Kidney (tissue), 14 donors: ENCODE data around the gene GREM2. TPM values are rescaled to one million over a fixed set of nuclear protein-coding genes. Genes with fewer than 3 reads are reported as not detected.

ENCODE experiments used
- DNase-seq, 5 donors: peaks; one replicate each; pipeline ENCODE4 v3.0.0-alpha.2; 2013 to 2020
- FAIRE-seq: peaks from 2 replicates; lab custom pipeline; 2012; peaks lifted over from hg19 to GRCh38; lab: Jason Lieb, UNC
- H3K27ac ChIP-seq, 2 donors: one replicate each; pipeline ENCODE4 v1.7.0; 2013; ENCODE audit warnings: low read depth in 2 of 2, low read length in 2 of 2, inconsistent platforms in 1 of 2
- H3K27me3 ChIP-seq: one replicate; pipeline ENCODE4 v1.7.1; 2013; ENCODE audit warnings: low read length, inconsistent platforms; ENCODE audit not compliant: control insufficient read depth, insufficient read depth
- H3K36me3 ChIP-seq, 3 donors: one replicate each; pipeline versions ENCODE4 v1.7.0 to v1.7.1; 2013; ENCODE audit warnings: low read length in 3 of 3, control low read depth in 1 of 3, inconsistent platforms in 1 of 3; ENCODE audit not compliant: insufficient read depth in 3 of 3, control insufficient read depth in 2 of 3
- H3K4me1 ChIP-seq, 3 donors: one replicate each; pipeline versions ENCODE4 v1.7.0 to v1.7.1; 2013; ENCODE audit warnings: low read length in 3 of 3, inconsistent platforms in 1 of 3, low read depth in 1 of 3; ENCODE audit not compliant: control insufficient read depth in 2 of 3, insufficient read depth in 2 of 3
- H3K4me3 ChIP-seq, 3 donors: one replicate each; pipeline versions ENCODE4 v1.7.0 to v1.8.1; 2013; ENCODE audit warnings: low read length in 3 of 3, control low read depth in 1 of 3, inconsistent platforms in 1 of 3
- H3K9ac ChIP-seq, 3 donors: one replicate each; pipeline versions ENCODE4 v1.7.0 to v1.7.1; 2013; ENCODE audit warnings: low read length in 3 of 3, control low read depth in 1 of 3, inconsistent platforms in 1 of 3
- H3K9me3 ChIP-seq, 3 donors: one replicate each; pipeline versions ENCODE4 v1.7.0 to v1.7.1; 2013; ENCODE audit warnings: low read length in 3 of 3, control low read depth in 1 of 3, inconsistent platforms in 1 of 3; ENCODE audit not compliant: control insufficient read depth in 2 of 3, insufficient read depth in 1 of 3
- CTCF ChIP-seq: IDR thresholded peaks from 3 replicates; pipeline ENCODE4 v1.5.1; 2012; ENCODE audit warnings: mild to moderate bottlenecking, moderate library complexity, borderline replicate concordance; ENCODE audit not compliant: insufficient read depth; ENCODE audit errors: extremely low read depth
- intact Hi-C: fragments of 100-400 bp; cut with DNase I; formaldehyde crosslinking; loops from one replicate; pipeline ENCODE4 v1.11.1; 2022
- polyA plus RNA-seq: library from polyadenylated mRNA; stranded (reverse); fragments of 350-450 nt; fragmentation: Illumina TruSeq; extraction: RNeasy Lipid Tissue Mini Kit (QIAGEN cat#74804); gene quantifications from one replicate; pipeline ENCODE4 v1.2.3, GENCODE V29; 2014; ENCODE audit warnings: low read depth, low replicate concordance; ENCODE audit not compliant: insufficient read depth
- total RNA-seq: library from RNA; stranded (reverse); fragmentation: NEBNext Ultra II Directional; extraction: Animal tissue kit (Norgen Biotek cat#: 25700); gene quantifications from one replicate; pipeline ENCODE4 v1.2.1, GENCODE V29; 2021
- donor health status: control.
- donor health status: control.
- donor health status: control.
- donor health status: control.
- donor health status: control.
- donor health status: DM: yes; HTN: yes; CAD: no.
- donor health status: Normal renal cell carcinoma (clear cell type).

The GREM2 gene
- total and polyA plus RNA-seq, 2 donors from 2014 or later = 0.34 to 0.50 TPM

- Histone ChIP-seq H3K9me3 (no peaks in the 10 kb centered on the region), H3K4me3 (no peak overlapping the region), H3K27me3 (no peaks in the 10 kb centered on the region), H3K4me1 (no peaks in the 10 kb centered on the region), H3K9ac (no peak overlapping the region), H3K36me3 (no peaks in the 10 kb centered on the region), H3K27ac (no peak overlapping the region)
- no peak for FAIRE-seq
- no peak for DNase-seq
- TF ChIP-seq CTCF = no peak
- intact Hi-C loops = no loop called here
Observed at GRCh38 chr1:240559781-240560180, 52.2 kb downstream of the GREM2 start.

GRCh38 chr1:240555524-240555923 lies 56.4 kb downstream of the GREM2 start:
- FAIRE-seq = no peak
- Histone ChIP-seq H3K36me3 (no peaks in the 10 kb centered on the region), H3K27ac (no peak overlapping the region), H3K9me3 (no peaks in the 10 kb centered on the region), H3K4me1 (no peaks in the 10 kb centered on the region), H3K27me3 (no peaks in the 10 kb centered on the region), H3K9ac (no peak overlapping the region), H3K4me3 (no peak overlapping the region)
- intact Hi-C loops = no loop called here
- DNase-seq = no peak
- no peak for TF ChIP-seq CTCF

DNA sequence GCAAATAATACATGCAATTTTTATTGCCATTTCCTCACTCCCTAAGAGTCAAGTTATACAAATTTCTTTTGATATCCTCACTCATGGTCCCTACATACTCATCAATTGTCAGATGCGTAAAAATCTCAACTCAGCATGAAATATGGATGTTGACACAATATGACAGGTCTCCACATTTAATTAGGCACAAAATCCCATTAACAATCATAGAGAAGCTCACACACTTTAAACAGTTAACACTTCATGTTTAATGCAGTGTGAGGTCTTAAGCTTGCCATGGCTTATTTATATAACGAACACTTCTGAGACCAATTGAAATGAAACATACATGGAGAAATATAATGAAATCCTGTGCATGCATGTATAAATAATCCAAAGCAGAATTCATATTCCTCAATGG lies 58.6 kb downstream of the GREM2 start:
- H3K9me3 ChIP-seq = no peaks in the 10 kb centered on the region

More for the DNA sequence above, 58.6 kb downstream of the GREM2 start:
- no peaks in the 10 kb centered on the region for H3K36me3 ChIP-seq
- intact Hi-C loops = no loop called here
- no peaks in the 10 kb centered on the region for H3K4me1 ChIP-seq
- FAIRE-seq = no peak
- no peak overlapping the region for H3K4me3 ChIP-seq
- H3K27me3 ChIP-seq = no peaks in the 10 kb centered on the region
- no peak overlapping the region for H3K27ac ChIP-seq
- H3K9ac ChIP-seq = no peak overlapping the region
- no peak for DNase-seq
- no peak for TF ChIP-seq CTCF
